Erythroblast (primary cell): Measurements from ENCODE around the gene SESTD1.
"Not testable (repeated sequence)": the region's sequence is repeated elsewhere in the genome, so short reads cannot be mapped to it uniquely, and the experiment has no call there.

ENCODE experiments used
- GATA1 ChIP-seq: IDR thresholded peaks from 2 replicates; pipeline ENCODE4 v1.6.1; 2011; ENCODE audit warnings: low read depth, mild to moderate bottlenecking, control low read depth, low read length, moderate library complexity
- POLR2A ChIP-seq: IDR thresholded peaks from 2 replicates; pipeline ENCODE4 v1.6.1; 2011; ENCODE audit warnings: mild to moderate bottlenecking, low read length

DNA sequence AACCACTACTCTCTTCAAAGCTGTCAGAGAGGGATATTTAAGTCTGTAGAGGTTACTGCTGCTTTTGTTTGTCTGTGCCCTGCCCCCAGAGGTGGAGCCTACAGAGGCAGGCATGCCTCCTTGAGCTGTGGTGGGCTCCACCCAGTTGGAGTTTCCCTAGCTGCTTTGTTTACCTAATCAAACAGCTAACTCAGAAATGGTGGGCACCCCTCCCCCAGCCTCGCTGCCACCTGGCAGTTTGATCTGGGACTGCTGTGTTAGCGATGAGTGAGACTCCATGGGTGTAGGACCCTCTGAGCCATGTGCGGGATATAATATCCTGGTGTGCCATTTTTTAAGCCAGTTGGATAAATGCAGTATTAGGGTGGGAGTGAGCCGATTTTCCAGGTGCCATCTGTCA is 171.7 kb downstream of the SESTD1 start:
- not testable (repeated sequence) for TF ChIP-seq POLR2A, GATA1
